Measurements from ENCODE around the gene KLHDC1.
"Not testable (repeated sequence)": the region's sequence is repeated elsewhere in the genome, so short reads cannot be mapped to it uniquely, and the experiment has no call there.

Gene KLHDC1

DNA sequence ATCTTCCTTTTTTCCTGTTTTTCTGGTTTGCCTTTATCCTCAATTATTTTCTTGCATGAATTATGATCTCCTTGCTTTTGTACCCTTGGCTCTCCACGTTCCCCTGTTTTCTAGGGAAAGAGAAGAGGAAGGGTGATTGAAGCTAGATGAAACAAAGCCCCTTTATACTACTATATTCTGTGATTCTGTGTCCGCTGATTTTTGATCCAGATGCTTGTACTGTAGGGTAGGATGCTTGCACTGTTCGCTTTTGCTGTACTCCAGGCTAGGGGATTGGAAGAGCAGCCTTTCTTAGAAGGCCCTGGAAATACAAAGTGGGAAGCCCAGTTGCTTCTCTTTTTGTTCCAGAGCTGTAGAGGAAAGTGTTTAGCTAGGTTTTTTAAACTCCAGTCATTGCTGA is 40.0 kb downstream of the KLHDC1 start:
- DNase-seq = no peak

DNA sequence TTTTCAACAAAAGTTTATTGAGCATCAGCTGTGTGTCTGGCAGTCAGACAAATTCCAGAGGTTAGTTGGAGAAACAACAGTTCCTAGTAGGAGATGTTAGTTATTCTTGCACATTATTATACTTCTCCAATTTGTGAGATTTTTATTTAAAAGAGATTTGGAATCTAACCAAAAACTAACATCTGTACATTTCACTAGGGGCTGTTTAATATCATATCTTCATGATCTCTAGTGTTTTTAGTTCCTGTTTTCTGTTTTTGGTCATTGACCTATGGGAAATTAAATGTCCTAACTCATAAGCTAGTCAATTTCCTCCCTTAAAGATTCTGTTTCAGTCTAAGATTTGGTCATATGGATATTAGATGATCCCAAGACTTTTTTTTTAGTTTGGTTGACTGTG is 40.9 kb downstream of the KLHDC1 start:
- DNase-seq = no peak

DNA sequence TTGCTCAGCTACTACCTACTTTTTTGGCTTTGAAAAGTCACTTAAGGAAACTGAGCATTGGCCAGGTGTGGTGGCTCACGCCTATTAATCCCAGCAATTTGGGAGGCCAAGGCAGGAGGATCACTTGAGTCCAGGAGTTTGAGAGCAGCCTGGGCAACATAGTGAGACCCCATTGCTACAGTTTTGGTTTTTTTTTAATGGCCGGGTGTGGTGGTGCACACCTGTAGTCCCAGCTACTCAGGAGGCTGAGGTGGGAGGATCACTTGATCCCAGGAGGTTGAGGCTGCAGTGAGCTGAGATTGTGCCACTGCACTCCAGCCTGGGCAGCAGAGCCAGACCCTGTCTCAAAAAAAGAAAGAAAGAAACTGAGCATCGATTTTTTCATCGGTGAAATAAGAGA is 42.7 kb downstream of the KLHDC1 start:
- DNase-seq = not testable (repeated sequence)

DNA sequence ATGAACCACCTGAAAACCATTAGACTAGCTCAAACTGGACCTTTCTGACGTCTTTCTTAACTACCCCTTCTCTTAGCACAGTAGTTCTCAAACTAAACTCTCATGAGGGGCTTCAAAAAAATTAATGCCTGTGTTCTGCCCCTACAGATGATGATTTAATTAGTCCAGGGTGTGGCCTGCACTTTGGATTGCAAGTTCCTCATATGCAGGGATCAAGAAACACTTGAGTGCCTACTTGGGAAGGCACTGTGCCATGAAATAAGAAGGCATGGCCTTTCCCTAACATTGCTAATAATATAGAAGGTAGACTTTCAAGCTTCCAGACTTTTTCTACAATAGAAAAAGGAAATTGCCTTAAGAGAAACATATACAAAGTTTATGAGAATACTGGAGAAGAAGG is 52.3 kb downstream of the KLHDC1 start:
- no peak for DNase-seq

DNA sequence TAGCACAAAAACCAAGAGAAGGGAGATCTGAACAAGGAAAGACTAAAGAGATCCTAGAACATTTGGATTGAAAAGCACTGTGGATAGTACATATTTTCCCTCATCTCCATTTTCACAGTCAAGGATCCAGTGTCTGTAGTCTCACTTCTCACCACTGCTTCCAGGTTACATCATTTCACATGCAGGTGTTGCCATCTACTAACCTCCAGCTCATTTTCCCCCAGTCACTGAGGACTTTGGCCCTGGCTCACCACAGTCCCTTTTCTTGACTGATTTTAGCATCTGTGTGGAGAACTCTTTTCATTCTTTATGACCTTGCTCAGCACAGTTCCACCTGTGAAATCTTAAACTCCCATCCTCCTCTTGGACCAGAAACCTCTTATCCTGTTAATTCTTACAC is 53.6 kb downstream of the KLHDC1 start:
- DNase-seq = not testable (repeated sequence)

DNA sequence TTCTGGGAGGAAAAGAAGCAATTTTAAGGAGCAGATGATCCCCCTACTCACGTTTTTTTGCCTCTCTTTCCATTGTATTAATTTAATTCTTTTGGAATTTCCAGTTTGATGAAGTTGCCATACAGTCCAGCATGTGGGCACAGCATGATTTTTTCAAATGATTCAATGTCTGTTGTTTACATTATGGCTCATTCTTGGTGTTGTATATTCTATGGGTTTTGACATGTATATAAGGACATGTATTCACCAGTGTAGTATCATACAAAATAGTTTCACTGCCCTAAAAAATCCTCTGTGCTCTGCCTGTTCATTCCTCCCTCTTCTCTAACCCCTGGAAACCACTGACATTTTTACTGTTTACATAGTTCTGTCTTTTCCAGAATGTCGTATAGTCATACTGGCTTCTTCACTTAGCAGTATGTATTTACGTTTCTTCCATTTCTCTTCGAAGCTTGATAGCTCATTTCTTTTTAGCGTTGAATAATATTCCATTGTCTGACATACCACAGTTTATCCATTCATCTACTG is 61.7 kb downstream of the KLHDC1 start:
- no peak for DNase-seq

DNA sequence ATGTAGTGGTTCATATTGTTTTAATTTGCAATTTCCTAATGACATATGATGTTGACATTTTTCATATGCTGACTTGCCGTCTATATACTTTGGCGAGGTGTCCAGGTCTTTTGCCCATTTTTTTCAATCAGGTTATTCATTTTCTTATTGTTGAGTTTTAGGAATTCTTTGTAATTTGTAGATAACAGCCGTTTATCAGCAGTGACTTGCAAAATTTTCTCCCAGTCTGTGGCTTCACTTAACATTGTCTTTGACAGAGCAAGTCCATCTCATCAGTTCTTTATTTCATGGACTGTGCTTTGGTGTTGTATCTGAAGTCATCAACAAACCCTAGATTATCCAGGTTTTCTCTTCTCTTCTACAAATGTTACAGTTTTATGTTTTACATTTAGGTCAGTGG is 62.5 kb downstream of the KLHDC1 start:
- no peak for DNase-seq

DNA sequence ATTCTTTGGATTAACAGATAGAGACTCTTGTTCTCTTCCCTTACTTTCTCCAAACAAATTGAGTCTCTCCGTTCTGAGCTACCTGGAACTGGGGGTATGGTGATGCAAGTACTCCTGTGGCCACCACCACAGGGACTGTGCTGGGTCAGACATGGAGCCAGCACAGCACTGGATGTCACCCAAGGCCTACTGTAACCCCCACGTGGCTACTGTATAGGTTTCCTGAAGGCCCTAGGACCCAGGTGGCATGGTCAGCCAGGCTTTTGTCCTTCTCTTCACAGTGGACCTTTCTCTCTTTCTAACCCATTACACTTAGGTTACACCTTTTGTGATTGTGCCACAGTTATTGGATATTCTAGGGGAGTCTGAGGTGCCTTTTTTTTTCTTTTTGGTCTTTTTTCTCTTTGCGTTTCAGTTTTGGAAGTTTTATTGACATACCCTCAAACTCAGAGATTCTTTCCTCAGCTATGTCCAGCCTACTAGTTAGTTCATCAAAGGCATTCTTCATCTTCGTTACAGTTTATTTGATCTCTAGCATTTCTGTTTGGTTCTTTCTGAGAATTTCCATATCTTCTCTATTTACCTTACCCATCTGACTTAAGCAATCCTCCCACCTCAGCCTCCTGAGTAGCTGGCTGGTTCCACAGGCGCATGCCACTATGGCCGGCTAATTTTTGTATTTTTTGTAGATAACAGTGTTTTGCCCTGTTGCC is 69.1 kb downstream of the KLHDC1 start:
- DNase-seq = no peak

DNA sequence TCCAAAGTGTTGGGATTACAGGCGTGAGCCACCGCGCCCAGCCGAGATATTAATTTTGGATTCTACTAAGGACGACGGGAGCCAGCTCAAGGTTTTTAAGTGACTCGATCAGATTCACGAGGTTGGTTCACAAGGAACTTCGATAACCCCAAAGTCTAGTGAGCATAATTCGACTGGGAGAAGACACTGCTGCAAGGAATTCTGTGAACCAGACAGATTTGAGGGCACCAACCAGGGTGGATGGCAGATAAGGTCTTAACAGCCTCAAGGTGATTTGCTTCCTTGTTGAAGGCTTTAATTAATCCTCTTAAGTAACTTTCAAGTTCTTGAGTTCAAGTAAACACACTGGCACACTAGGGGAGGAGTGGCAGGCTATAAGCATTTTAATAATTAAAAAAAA is 73.9 kb downstream of the KLHDC1 start:
- DNase-seq = no peak

DNA sequence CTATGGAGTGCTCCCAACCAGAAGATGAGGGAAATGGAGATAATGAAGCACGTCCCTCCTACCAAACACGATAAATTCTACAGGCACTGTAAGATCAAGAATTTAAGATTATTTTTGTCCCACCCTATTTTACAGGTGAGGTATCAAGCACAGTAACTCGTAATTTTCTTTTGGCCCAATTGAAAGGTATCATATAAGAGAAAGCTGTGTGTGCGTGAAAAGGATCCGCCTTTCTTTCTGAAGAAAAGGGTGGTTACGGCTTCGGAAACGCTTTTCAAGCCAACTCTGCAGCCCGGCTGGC is 74.3 kb downstream of the KLHDC1 start:
- DNase-seq = no peak

DNA sequence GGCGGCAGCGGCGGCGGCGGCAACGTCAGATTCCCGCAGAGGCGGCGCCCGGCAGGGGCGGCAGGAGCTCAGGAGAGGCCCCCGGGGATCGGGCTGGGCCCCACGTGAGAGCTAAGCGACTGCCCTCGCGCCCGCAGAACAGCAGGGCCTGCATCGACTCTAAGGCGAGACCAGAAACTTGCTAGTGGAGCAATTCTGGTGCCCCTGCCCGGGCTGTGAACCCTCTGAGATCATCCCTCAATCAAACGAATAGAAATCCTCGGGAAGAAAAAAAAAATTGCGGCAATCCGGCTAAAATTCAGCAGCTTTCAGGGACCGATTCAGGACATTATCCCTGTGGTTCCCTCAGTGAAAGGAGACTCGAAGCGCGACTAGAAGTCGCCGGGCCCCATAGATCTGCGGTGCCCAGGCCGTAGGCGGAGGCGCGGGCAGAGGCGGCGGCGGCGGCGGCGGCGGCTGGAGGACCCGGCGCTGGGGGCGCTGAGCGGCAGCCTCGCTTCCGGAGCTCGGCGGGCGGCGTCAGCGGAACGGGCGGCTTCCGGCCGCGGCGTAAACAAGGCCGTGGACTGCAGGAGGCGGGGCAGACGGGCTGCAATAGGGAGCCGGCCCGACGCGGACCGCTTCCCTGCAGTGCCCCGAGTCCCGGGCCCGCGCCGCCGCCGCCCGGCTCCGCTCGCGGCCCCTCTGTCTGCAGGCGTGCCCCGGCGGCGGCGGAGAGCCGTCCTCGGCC is 74.8 kb downstream of the KLHDC1 start, which contains the start of gene KLHDC2:
Gene KLHDC2 (plus strand): TSS at position 583 of the 730 bp plus-strand sequence. CDS start 316 bp downstream, outside the sequence.
- DNase-seq = peak; percentile 82

DNA sequence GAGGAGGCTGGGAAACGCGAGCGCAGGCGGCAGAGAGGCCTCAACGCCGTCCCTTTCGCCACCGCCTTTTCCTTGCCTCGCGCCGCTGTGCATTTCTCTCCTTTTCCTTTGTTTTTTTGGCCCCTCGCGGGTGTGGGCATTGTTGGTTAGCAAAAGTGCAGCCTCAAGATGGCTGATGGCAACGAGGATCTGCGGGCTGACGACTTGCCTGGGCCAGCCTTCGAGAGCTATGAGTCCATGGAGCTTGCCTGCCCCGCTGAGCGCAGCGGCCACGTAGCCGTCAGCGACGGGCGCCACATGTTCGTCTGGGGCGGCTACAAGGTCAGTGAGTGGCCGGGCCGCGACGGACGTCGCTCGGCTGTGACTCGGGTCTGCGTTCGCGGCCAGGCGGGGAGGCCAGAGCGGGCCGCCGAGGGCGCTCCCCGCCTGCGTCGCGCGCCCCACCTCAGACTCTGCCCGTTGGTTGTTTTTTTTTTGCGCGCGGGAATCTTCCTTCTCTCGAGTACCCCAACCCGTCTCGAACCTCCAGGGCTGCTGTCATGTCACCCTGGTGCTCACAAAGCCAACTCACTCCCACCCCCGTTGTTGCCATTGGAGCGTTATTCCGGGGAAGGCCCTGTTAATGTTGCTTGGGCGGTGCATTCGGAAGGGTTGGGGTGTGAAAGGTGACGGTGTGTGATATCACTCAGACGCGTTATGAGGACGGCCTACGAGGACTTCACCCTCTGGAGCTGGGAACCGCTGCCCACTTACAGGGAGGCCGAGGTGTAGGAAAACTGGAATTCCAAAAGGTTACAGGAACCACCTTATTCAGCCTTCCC is 75.6 kb downstream of the KLHDC1 start:
- DNase-seq = peak; percentile 28

DNA sequence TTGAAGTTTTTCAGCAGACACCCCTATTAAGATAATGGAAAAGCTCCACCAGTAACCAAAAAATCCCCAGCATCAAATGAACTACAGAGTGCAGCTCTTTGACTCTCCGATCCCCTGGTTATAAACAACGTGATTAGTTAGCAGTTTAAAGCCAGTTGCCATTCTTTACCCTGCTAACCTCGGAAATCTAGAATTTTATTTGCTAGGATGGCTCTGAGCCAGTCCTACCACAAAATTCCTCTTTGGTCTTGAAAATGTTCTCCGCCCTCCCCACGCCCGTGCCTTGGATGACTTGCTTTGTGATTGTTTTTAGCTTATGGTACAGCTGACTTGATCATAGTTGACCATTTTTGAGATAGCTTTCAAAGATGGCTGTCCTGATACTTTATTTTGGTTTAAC is 76.3 kb downstream of the KLHDC1 start:
- no peak for DNase-seq

DNA sequence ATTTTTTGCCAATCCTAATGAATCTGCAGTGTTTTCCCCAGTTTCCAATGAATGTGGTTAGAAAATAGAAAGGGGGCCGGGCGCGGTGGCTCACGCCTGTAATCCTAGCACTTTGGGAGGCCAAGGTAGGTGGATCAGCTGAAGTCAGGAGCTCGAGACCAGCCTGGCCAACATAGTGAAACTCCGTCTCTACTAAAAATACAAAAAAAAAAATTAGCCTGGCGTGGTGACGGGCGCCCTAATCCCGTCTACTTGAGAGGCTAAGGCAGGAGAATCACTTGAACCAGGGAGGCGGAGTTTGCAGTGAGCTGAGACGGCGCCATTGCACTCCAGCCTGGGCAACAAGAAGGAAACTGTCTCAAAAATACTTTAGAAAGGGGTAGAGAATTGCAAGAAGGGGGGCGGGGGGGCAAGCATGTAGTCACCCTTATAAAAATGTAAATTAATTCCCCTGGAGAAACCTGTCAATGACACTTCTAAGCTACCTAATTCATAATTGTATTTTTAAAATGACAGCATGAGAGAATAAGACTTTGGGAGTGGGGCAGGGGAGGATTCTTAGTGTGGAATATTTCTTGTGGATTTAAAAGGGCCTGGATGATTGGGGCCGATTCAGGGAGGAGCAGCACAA is 76.8 kb downstream of the KLHDC1 start:
- DNase-seq = no peak

DNA sequence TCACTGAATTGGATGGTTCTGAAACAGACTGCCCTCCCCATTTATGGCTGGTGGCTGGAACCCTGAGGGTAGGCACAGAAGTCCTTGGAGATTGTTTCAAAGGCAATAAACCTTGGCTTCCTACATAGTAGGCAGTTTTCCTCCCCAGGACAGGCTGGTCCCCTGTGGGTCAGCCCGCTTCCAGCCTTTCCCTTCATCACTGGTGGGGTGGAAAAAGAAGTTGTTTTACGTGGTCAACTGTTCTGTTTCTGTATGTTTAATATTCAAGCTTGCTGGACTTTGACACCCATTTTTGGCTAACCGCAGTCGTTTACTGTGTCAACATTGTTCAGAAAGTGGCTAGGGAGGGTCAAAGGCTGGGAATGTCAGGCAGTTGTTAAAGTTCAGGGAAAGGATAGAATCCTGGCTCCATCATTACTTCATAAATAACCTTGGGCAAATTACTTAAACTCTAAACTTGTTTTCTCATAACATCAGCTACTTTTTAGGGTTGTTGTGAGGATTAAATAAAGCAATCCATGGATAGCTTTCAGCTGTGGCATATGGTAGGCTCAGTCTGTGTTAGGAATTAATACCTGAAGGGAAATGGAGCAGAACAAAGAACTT is 77.4 kb downstream of the KLHDC1 start:
- no peak for DNase-seq

DNA sequence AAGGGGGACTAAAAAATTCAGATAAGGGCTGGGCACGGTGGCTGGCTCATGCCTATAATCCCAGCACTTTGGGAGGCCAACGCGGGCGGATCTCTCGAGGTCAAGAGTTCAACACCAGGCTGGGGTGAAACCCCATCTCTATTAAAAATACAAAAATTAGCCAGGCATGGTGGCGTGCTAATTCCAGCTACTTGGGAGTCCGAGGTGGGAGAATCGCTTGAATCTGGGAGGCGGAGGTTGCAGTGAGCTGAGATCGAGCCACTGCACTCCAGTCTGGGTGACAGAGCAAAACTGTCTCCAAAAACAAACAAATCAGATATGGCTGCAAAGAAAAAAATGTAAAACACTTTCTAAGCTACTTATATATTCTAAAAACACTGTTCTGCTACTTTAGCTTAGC is 78.8 kb downstream of the KLHDC1 start:
- not testable (repeated sequence) for DNase-seq

DNA sequence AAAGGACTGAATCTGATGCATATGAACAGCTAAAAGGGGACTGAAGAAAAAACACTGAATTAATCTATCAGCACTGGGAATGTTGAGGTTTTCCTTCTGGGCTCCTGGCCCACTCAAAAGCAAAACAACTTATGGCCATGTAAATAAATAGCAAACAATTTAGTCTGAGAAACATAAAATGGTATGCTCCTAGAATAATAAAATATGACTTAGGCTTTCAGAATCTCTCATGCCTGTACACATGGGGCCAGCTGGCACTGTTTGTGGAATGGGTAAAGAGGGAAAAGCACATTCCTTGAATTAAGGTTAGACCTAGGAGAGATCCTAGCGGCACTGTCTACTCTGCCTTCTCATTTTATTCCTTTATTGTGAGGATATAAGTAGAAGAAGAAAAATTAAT is 81.2 kb downstream of the KLHDC1 start:
- no peak for DNase-seq

DNA sequence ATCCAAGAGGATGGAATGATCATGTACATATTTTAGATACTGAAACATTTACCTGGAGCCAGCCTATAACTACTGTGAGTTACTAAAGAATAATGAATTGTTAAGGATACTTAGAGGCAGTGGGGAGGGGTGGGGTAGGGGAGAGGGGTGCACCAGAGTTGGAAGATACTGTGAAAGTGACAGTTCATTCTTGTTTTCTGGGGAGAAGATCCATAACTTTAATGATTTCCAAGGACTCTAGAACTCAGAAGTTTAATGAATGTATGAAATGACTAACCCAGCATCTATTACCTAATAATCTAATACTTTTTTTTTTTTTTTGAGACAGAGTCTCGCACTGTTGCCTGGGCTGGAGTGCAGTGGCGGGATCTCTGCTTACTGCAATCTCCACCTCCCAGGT is 85.5 kb downstream of the KLHDC1 start:
- no peak for DNase-seq

DNA sequence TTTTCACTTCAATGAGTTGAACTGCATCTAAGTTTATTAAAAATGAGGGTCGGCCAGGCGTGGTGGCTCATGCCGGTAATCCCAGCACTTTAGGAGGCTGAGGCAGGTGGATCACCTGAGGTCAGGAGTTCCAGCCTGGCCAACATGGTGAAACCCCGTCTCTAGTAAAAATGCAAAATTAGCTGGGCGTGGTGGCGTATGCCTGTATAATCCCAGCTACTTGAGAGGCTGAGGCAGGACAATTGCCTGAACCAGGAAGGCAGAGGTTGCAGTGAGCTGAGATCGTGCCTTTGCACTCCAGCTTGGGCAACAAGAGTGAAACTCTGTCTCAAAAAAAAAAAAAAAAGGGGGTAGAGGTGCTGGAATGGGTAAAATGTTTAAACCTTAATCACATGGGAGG is 88.1 kb downstream of the KLHDC1 start:
- DNase-seq = not testable (repeated sequence)

DNA sequence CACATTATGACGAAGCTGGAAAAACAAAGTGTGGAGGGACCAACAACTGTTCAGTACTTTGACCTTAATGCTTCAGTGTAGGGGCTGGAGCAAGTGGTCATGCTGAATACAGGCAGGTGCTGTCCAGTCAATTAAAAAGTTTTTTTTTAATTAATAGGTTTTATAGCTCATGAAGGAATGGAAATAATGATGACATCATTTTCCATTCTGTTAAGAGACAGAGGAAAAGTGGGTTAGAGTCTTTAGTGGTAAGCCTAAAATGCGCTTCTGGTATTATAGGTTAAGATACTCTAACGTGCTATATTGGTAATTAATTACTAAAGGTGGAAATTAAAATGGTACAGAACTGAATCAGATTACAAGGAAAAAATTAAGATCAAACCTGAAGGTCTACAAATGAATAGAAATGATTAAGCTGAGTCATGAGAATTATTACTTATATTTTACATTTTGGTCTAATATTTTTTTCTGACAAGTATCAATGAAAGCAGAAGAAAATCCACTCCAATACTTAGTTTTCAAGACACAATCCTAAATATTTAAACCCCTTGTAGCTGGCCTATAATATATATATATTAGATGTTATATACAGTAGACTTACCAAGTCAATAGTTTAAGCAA is 90.6 kb downstream of the KLHDC1 start:
- DNase-seq = no peak

DNA sequence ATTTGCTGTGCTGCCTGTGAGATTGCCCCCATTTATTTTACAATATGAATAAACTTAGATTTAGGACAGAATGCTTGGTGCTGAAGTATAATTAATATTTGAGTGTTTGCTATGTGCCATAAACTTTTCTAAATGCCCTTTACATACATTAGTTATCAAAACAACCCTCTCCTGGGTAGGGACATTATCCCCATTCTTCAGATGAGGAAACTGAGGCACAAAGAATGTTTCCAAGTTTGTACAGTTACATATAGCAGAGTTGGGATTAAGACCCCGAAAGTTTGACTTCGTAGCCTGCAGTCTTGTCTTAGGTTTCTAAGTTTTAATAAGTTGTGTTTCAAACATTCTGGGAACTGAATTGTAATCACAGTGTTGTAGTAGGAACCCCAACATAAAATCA is 93.4 kb downstream of the KLHDC1 start:
- DNase-seq = no peak

DNA sequence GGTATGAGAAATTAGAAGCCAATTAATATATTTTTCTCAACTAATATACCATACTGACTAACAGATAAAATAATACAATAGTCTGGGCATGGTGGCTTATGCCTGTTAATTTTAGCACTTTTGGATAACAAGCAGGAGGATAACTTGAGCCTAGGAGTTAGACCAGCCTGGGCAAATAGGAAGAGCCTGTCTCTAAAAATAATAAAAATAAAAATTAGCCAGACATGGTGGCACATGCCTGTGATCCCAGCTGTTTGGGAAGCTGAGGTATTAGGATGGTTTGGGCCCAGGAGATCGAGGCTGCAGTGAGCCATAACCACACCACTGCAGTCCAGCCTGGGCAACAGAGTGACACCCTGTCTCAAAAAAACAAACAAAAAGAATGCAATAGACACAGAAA is 99.7 kb downstream of the KLHDC1 start:
- no peak for DNase-seq
